ENCODE measurements around the gene NDUFS5.
A peak's percentile ranks its signal among the peaks of the same experiment; 100 is the strongest.
"Not testable (repeated sequence)": the region's sequence is repeated elsewhere in the genome, so short reads cannot be mapped to it uniquely, and the experiment has no call there.

Gene NDUFS5

DNA sequence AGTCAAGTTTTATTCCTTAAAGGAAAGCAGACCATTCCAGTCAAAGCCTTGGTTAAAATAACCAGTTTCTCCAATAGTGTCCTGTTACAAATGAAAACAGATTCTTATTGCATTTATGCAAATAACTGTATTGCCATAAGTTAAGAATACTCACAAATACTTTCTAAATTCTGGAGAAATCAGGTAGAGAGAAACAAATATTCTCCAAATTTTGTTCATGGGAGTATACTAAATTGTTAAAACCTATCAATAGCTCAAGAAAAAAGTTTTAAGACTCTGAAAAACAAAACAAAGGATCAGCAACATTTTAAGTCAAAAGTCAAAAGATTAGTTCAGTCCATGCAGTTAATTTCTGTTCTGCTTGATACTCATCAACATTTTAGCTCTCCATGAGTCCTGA is 45.4 kb downstream of the NDUFS5 start:
- not testable (repeated sequence) for H3K4me3 ChIP-seq (ENCODE audit: insufficient read depth in 1 of 2, low read depth in 1 of 2, low read length in 2 of 2); H3K4ac ChIP-seq (ENCODE audit: low read depth in 1 of 2, low read length in 2 of 2); H3K79me1 ChIP-seq (replicated peaks; ENCODE audit: low read length, poor library complexity, severe bottlenecking); H3K27me3 ChIP-seq (ENCODE audit: control insufficient read depth in 1 of 2, insufficient read depth in 1 of 2, low read length in 2 of 2); H2BK120ac ChIP-seq (ENCODE audit: low read depth, low read length); H3K4me1 ChIP-seq (ENCODE audit: control insufficient read depth, insufficient read depth, low read depth, low read length); H2AFZ ChIP-seq (ENCODE audit: low read depth, low read length); H2BK5ac ChIP-seq (ENCODE audit: low read depth, low read length, poor library complexity, severe bottlenecking); H2BK15ac ChIP-seq (ENCODE audit: low read depth, poor library complexity, severe bottlenecking); H3K23ac ChIP-seq (ENCODE audit: low read length in 2 of 2); H4K8ac ChIP-seq (ENCODE audit: low read length); DNase-seq; H3K9me3 ChIP-seq (ENCODE audit: control insufficient read depth, low read length); H3K18ac ChIP-seq (ENCODE audit: low read depth in 1 of 2, low read length in 2 of 2); H3K36me3 ChIP-seq (ENCODE audit: control insufficient read depth in 1 of 2, insufficient read depth in 2 of 2, low read depth in 1 of 2, low read length in 2 of 2); H3K27ac ChIP-seq (ENCODE audit: low read length, poor library complexity, severe bottlenecking); H2AK5ac ChIP-seq (ENCODE audit: low read length, severe bottlenecking); H3K4me2 ChIP-seq (ENCODE audit: low read length, poor library complexity, severe bottlenecking); H3K9ac ChIP-seq (ENCODE audit: low read length); H2BK12ac ChIP-seq (ENCODE audit: low read length in 2 of 2); H3K14ac ChIP-seq (ENCODE audit: low read length in 2 of 2); H4K91ac ChIP-seq (ENCODE audit: low read length)

DNA sequence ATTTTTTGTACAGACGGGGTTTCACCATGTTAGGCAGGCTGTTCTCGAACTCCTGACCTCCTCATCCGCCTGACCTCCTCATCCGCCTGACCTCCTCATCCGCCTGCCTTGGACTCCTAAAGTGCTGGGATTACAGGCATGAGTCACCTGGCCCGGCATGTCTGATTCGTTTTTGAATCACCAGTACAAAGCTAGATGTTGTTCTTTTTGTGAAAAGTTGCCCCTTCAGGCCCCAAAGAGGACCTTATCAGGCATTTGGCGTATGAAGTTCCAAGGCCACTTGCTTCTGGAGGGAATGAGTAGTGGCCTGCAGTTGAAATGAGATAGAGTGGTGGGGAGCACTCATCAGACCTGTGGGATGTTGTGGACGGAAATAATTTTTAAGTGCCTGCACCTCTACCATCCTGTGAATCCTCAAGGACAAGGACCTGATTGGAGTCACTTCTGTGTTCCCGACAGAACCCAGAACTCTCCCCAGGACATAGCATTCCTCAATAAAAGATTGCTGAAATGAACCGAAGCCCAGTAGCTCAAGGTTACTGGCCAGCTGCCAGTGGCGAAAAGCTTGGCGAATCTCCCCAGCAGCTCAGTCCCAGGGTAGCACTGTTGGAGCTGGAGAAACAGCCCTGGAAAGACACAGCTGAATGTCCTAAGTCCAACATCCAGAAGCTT is 50.1 kb downstream of the NDUFS5 start:
- no peak overlapping the region for H3K4me2 ChIP-seq (ENCODE audit: low read length, poor library complexity, severe bottlenecking)
- no peak overlapping the region for H3K4ac ChIP-seq (ENCODE audit: low read depth in 1 of 2, low read length in 2 of 2)
- peak overlapping the region; percentile 28 for H3K9ac ChIP-seq (ENCODE audit: low read length)
- peak overlapping the region; percentile 24 for H2AFZ ChIP-seq (ENCODE audit: low read depth, low read length)
- peaks cover 4% of the 10 kb centered on the region for H3K4me1 ChIP-seq (ENCODE audit: control insufficient read depth, insufficient read depth, low read depth, low read length)
- H2AK5ac ChIP-seq (ENCODE audit: low read length, severe bottlenecking), result no peak overlapping the region
- no peak overlapping the region for H3K27ac ChIP-seq (ENCODE audit: low read length, poor library complexity, severe bottlenecking)
- H4K91ac ChIP-seq (ENCODE audit: low read length), result no peak overlapping the region
- WGBS, result 62% methylated on average over 13 of the region's 13 CpGs
- no peak overlapping the region for H4K8ac ChIP-seq (ENCODE audit: low read length)
- no peaks in the 10 kb centered on the region for H3K36me3 ChIP-seq (ENCODE audit: control insufficient read depth in 1 of 2, insufficient read depth in 2 of 2, low read depth in 1 of 2, low read length in 2 of 2)
- peak; percentile 43 for DNase-seq
- no peak overlapping the region for H3K14ac ChIP-seq (ENCODE audit: low read length in 2 of 2)
- H3K27me3 ChIP-seq (ENCODE audit: control insufficient read depth in 1 of 2, insufficient read depth in 1 of 2, low read length in 2 of 2), result no peaks in the 10 kb centered on the region
- peak overlapping the region in 1 of 2 experiments; percentile 25 for H3K4me3 ChIP-seq (ENCODE audit: insufficient read depth in 1 of 2, low read depth in 1 of 2, low read length in 2 of 2)
- no peak overlapping the region for H2BK15ac ChIP-seq (ENCODE audit: low read depth, poor library complexity, severe bottlenecking)
- H2BK5ac ChIP-seq (ENCODE audit: low read depth, low read length, poor library complexity, severe bottlenecking), result no peak overlapping the region
- no peak overlapping the region for H3K18ac ChIP-seq (ENCODE audit: low read depth in 1 of 2, low read length in 2 of 2)
- no peak overlapping the region for H3K23ac ChIP-seq (ENCODE audit: low read length in 2 of 2)
- H3K9me3 ChIP-seq (ENCODE audit: control insufficient read depth, low read length), result no peaks in the 10 kb centered on the region
- H3K79me1 ChIP-seq (replicated peaks; ENCODE audit: low read length, poor library complexity, severe bottlenecking), result no peaks in the 10 kb centered on the region
- no peak overlapping the region for H2BK120ac ChIP-seq (ENCODE audit: low read depth, low read length)
- H2BK12ac ChIP-seq (ENCODE audit: low read length in 2 of 2), result no peak overlapping the region

DNA sequence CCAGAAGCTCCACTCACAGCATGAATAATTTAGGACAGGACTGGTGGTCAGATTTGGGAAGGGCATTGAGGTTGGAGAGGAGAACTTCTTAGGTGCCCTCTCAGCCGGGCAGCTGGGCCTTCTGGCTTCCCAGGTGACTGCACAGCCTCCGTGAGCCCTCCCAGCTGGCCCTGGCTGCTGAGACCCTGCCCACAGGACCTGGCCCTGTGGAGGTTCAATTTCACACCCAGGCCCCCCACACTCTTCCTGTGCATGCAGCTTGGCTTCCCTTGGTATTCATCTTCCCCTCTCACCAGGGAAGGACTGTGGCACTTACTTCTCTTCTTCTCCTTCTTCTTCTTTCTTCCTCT is 50.6 kb downstream of the NDUFS5 start:
- Histone ChIP-seq H2BK15ac (ENCODE audit: low read depth, poor library complexity, severe bottlenecking) (no peak overlapping the region), H3K36me3 (ENCODE audit: control insufficient read depth in 1 of 2, insufficient read depth in 2 of 2, low read depth in 1 of 2, low read length in 2 of 2) (no peaks in the 10 kb centered on the region), H3K4me3 (ENCODE audit: insufficient read depth in 1 of 2, low read depth in 1 of 2, low read length in 2 of 2) (no peak overlapping the region), H3K23ac (ENCODE audit: low read length in 2 of 2) (no peak overlapping the region), H3K4me2 (ENCODE audit: low read length, poor library complexity, severe bottlenecking) (no peak overlapping the region), H3K9me3 (ENCODE audit: control insufficient read depth, low read length) (no peaks in the 10 kb centered on the region), H2AK5ac (ENCODE audit: low read length, severe bottlenecking) (no peak overlapping the region), H3K9ac (ENCODE audit: low read length) (peak overlapping the region; percentile 28), H3K79me1 (replicated peaks; ENCODE audit: low read length, poor library complexity, severe bottlenecking) (no peaks in the 10 kb centered on the region), H3K27me3 (ENCODE audit: control insufficient read depth in 1 of 2, insufficient read depth in 1 of 2, low read length in 2 of 2) (no peaks in the 10 kb centered on the region), H3K4me1 (ENCODE audit: control insufficient read depth, insufficient read depth, low read depth, low read length) (peaks cover 4% of the 10 kb centered on the region), H3K27ac (ENCODE audit: low read length, poor library complexity, severe bottlenecking) (no peak overlapping the region), H2AFZ (ENCODE audit: low read depth, low read length) (no peak overlapping the region), H2BK120ac (ENCODE audit: low read depth, low read length) (no peak overlapping the region), H2BK5ac (ENCODE audit: low read depth, low read length, poor library complexity, severe bottlenecking) (no peak overlapping the region), H2BK12ac (ENCODE audit: low read length in 2 of 2) (no peak overlapping the region), H3K14ac (ENCODE audit: low read length in 2 of 2) (no peak overlapping the region), H3K4ac (ENCODE audit: low read depth in 1 of 2, low read length in 2 of 2) (no peak overlapping the region), H3K18ac (ENCODE audit: low read depth in 1 of 2, low read length in 2 of 2) (no peak overlapping the region), H4K91ac (ENCODE audit: low read length) (no peak overlapping the region), H4K8ac (ENCODE audit: low read length) (no peak overlapping the region)
- 91% methylated on average over 2 of the region's 2 CpGs for WGBS
- no peak for DNase-seq

GRCh38 chr1:39080269-39080826 is 54.2 kb downstream of the NDUFS5 start:
- H3K4me2 ChIP-seq (ENCODE audit: low read length, poor library complexity, severe bottlenecking), result no peak overlapping the region
- H2AK5ac ChIP-seq (ENCODE audit: low read length, severe bottlenecking), result no peak overlapping the region
- no peak overlapping the region for H3K27ac ChIP-seq (ENCODE audit: low read length, poor library complexity, severe bottlenecking)
- peaks cover 0 to 11% of the 10 kb centered on the region in 2 experiments for H3K36me3 ChIP-seq (ENCODE audit: control insufficient read depth in 1 of 2, insufficient read depth in 2 of 2, low read depth in 1 of 2, low read length in 2 of 2)
- H3K4me3 ChIP-seq (ENCODE audit: insufficient read depth in 1 of 2, low read depth in 1 of 2, low read length in 2 of 2), result peak overlapping the region in 1 of 2 experiments; percentile 61
- H2BK120ac ChIP-seq (ENCODE audit: low read depth, low read length), result no peak overlapping the region
- no peak overlapping the region for H2AFZ ChIP-seq (ENCODE audit: low read depth, low read length)
- no peak overlapping the region for H2BK5ac ChIP-seq (ENCODE audit: low read depth, low read length, poor library complexity, severe bottlenecking)
- no peak overlapping the region for H2BK12ac ChIP-seq (ENCODE audit: low read length in 2 of 2)
- H4K8ac ChIP-seq (ENCODE audit: low read length), result no peak overlapping the region
- H3K9ac ChIP-seq (ENCODE audit: low read length), result peak overlapping the region; percentile 1
- peaks cover 24% of the 10 kb centered on the region for H3K4me1 ChIP-seq (ENCODE audit: control insufficient read depth, insufficient read depth, low read depth, low read length)
- H3K4ac ChIP-seq (ENCODE audit: low read depth in 1 of 2, low read length in 2 of 2), result no peak overlapping the region
- no peak overlapping the region for H4K91ac ChIP-seq (ENCODE audit: low read length)
- no peaks in the 10 kb centered on the region for H3K9me3 ChIP-seq (ENCODE audit: control insufficient read depth, low read length)
- peaks cover 0 to 18% of the 10 kb centered on the region in 2 experiments for H3K27me3 ChIP-seq (ENCODE audit: control insufficient read depth in 1 of 2, insufficient read depth in 1 of 2, low read length in 2 of 2)
- 72% methylated on average over 12 of the region's 12 CpGs for WGBS
- H3K79me1 ChIP-seq (replicated peaks; ENCODE audit: low read length, poor library complexity, severe bottlenecking), result peaks cover 15% of the 10 kb centered on the region
- H3K18ac ChIP-seq (ENCODE audit: low read depth in 1 of 2, low read length in 2 of 2), result peak overlapping the region in 1 of 2 experiments; percentile 58
- H3K23ac ChIP-seq (ENCODE audit: low read length in 2 of 2), result peak overlapping the region in 1 of 2 experiments; percentile 9
- no peak for DNase-seq
- H3K14ac ChIP-seq (ENCODE audit: low read length in 2 of 2), result no peak overlapping the region
- H2BK15ac ChIP-seq (ENCODE audit: low read depth, poor library complexity, severe bottlenecking), result no peak overlapping the region

All from mesenchymal stem cell (in vitro differentiated cells and primary cell).